ENCODE results near the gene HPX.

GRCh38 chr11:6443269-6444003, 2.6 kb upstream of the HPX start:
- TF ChIP-seq OSR1 (CRISPR knock-in tag; IDR thresholded peaks at IDR 0.05) (no peak), ZNF70 (CRISPR knock-in tag; IDR thresholded peaks at IDR 0.05) (no peak), CREB5 (CRISPR knock-in tag; IDR thresholded peaks at IDR 0.05; ENCODE audit: low read depth) (no peak), GLIS3 (CRISPR knock-in tag; IDR thresholded peaks at IDR 0.05) (no peak), POU6F1 (CRISPR knock-in tag; IDR thresholded peaks at IDR 0.05; ENCODE audit: borderline replicate concordance, low read depth) (no peak), ZFP3 (CRISPR knock-in tag; IDR thresholded peaks at IDR 0.05) (no peak), RARB (CRISPR knock-in tag; IDR thresholded peaks at IDR 0.05) (no peak), ZFP30 (CRISPR knock-in tag; IDR thresholded peaks at IDR 0.05) (no peak), ZC3H10 (CRISPR knock-in tag; IDR thresholded peaks at IDR 0.05) (no peak), SNAI2 (CRISPR knock-in tag; IDR thresholded peaks at IDR 0.05) (no peak), ARNTL (CRISPR knock-in tag; IDR thresholded peaks at IDR 0.05; ENCODE audit: borderline replicate concordance, low read depth) (no peak), ZNF565 (CRISPR knock-in tag; conservative IDR thresholded peaks at IDR 0.05; ENCODE audit: low read depth) (no peak), BACH2 (CRISPR knock-in tag; IDR thresholded peaks at IDR 0.05; ENCODE audit: borderline replicate concordance) (no peak)

Data from SK-N-SH treated with all-trans-retinoic acid at 6 μM for 48 hours (cell line).